GM20431 (cell line): Measurements from ENCODE around the gene KCND1.
"Not testable (repeated sequence)": the region's sequence is repeated elsewhere in the genome, so short reads cannot be mapped to it uniquely, and the experiment has no call there.

Experiments used
- in situ Hi-C: fragments of 300-500 bp; cut with MseI, MboI; formaldehyde crosslinking; loops from one replicate; pipeline ENCODE4 v1.15.0; 2020; ENCODE audit warnings: low sequenced_read_pairs; ENCODE audit not compliant: unreplicated experiment

The KCND1 gene

GRCh38 chrX:48971249-48972219 lies at the start of gene KCND1:
TSS of gene KCND1 (minus strand) at chrX:48971844. CDS start at chrX:48970271, 1,573 bp downstream.
- in situ Hi-C loops = no loop called here

- in situ Hi-C loops = no loop called here
Measured at GRCh38 chrX:49019599-49020249, 48.1 kb upstream of the KCND1 start.

GRCh38 chrX:49019050-49019449 lies 47.4 kb upstream of the KCND1 start:
- in situ Hi-C loops = no loop called here

DNA sequence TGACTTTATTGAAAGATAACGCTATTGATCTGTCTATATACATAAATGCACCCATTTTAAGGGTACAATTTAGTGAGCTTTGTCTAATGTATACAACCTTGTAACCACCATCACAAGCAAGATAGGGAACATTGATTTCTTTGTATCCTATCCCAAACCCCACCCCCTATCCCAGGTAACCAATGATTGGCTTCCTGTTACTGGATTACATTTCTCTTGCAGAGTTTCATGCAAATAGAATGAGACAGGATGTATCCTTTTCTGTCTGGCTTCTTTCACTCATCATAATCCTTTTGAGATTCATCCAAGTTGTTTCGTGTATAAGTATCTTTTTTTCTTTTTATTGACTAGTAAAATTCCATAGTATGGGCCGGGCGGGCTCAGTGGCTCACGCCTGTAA lies 32.1 kb upstream of the KCND1 start:
- in situ Hi-C loops = no loop called here

GRCh38 chrX:49002091-49002935 lies 30.7 kb upstream of the KCND1 start, which contains the start of gene GRIPAP1:
TSS of gene GRIPAP1 (minus strand) at chrX:49002264. CDS start at chrX:49002229, 35 bp downstream.
- in situ Hi-C loops = no loop called here

GRCh38 chrX:49001521-49002090 lies 30.0 kb upstream of the KCND1 start:
- in situ Hi-C loops = no loop called here

DNA sequence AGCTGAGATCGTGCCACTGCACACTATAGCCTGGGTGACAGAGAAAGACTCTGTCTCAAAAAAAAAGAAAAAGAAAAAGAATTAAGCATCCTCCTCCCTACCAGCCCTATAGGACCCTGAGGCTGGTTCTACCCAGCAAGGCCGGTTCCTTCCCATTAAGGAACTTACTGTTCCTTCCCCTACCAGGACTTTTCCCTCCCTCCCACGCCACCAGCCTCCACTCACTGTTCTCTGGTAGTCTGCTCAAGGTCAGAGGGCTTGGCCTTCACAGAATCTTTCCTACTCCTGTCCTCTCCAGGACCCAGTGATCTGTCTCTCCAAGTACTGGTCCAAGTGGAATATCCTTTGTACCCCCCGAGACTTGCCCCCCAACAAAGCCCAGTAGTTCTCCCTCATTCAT lies 29.0 kb upstream of the KCND1 start:
- in situ Hi-C loops = no loop called here

DNA sequence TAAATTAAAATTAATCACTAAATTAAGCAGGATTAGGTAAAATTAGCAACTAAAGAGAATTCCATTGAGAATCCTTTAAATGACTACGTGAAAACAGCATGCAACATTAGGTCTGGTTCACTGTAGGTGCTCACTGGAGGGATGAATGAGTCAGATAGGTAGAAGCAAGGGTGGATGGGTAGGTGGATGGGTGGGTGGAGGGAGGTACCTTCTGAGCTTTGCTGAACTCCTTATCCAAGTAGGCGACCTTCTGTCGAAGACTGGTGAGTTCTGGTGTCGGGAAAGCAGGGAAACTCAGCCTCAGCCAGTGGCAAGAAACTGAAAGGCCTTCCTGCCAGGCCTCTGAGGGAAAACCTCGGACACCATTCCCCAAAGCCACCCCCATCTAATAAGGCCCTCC lies 27.4 kb upstream of the KCND1 start:
- in situ Hi-C loops = no loop called here

GRCh38 chrX:48998391-48998790 lies 26.7 kb upstream of the KCND1 start:
- in situ Hi-C loops = no loop called here

- in situ Hi-C loops = no loop called here
Measured at GRCh38 chrX:48997865-48998264, 26.2 kb upstream of the KCND1 start.

- in situ Hi-C loops = no loop called here
Measured at GRCh38 chrX:48997455-48997854, 25.8 kb upstream of the KCND1 start.

- in situ Hi-C loops = no loop called here
Measured at GRCh38 chrX:48996969-48997368, 25.3 kb upstream of the KCND1 start.

GRCh38 chrX:48992341-48992740 lies 20.7 kb upstream of the KCND1 start:
- in situ Hi-C loops = no loop called here

DNA sequence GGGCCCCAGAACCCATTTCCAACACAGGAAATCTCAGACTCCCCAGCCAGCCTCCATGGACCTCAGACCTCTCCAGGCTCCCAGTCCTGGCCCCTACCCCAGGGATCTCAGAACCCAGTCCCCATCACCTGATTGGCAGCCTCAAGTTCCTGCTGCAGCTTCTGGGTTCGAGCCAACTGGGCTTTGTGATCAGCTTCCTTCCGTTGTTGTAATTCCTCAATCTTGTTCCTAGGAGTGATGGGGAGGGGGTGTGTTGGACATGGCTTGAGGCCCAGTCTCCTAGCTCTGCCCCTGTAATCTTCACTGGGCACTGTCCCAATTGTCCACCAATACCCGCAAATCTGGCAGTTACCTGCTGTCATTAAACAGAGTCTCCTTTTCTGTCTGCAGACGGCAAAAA lies 17.8 kb upstream of the KCND1 start:
- in situ Hi-C loops = no loop called here

DNA sequence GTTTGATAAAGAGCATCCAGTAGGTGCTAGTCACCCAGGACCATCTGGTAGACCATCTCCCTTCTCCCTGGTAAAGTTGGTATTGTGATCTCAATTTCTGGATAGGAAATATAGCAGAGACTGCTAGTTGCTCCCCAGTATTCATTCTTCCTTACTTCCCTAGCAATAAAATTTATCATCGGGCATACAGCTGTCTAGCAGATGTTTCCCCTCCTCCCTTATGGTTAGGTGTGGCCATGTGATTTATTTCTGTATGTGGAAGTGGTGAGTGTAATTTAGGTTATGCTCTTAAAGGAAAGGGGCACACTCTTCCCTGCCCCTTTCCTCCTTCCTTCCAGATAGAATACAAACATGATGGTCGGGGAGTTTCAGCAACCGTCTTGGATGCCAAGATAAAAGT lies 12.3 kb upstream of the KCND1 start:
- in situ Hi-C loops = no loop called here

DNA sequence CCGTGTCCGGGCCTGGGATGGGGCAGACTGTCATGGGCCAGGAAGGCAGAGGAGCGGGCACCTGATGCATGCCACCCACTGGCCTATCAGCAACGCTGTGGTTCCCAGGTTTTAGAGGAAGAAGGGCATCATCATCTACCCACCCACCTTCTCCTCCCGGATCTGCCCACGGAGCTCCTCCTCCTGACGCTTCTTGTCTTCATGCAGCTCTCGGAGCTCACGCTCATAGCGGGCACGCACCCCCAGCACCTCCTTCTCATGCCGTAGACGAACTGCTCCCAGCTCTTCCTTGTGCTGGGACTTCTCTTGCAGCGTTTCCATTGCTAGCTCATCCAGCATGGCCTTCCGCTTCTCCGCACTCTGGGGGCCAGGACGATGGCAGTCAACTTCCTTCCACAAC lies 11.4 kb upstream of the KCND1 start:
- in situ Hi-C loops = no loop called here

- in situ Hi-C loops = no loop called here
Measured at GRCh38 chrX:48981178-48981577, 9.5 kb upstream of the KCND1 start.

DNA sequence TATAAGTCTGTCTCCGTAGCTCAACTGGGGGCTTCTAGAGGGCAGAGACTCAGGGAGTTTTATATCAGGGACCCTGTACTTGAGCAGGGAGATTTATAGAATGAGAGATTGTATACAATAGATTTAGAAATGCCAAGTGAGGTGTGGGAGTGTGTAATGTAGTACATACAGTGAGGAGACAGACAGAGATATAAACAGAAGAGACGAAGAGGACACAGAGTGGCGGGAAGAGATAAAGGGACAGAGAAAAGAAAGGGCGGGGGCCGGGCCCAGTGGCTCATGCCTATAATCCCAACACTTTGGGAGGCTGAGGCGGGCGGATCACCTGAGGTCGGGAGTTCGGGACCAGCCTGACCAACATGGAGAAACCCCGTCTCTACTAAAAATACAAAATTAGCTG lies 8.7 kb upstream of the KCND1 start:
- in situ Hi-C loops = not testable (repeated sequence)

DNA sequence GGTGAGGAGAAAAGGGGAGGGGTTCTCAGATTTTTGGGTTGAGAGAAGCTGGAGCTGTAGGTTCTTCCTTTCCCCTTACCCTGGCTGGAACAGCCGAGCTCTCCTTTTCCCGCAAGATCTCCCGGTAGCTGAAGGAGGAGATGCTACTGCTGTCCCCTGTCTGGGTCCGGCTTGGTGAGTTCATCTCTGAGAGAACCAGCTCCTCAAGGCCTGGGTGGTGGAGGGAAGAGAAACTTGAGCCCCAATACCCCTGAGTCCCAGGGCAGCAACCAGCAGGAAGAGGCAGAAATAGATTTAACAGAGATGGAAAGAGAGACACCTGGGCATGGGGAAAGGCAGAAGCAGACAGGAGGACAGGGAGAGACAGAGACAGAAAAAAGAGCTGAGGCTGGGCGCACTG lies 6.6 kb upstream of the KCND1 start:
- in situ Hi-C loops = no loop called here

DNA sequence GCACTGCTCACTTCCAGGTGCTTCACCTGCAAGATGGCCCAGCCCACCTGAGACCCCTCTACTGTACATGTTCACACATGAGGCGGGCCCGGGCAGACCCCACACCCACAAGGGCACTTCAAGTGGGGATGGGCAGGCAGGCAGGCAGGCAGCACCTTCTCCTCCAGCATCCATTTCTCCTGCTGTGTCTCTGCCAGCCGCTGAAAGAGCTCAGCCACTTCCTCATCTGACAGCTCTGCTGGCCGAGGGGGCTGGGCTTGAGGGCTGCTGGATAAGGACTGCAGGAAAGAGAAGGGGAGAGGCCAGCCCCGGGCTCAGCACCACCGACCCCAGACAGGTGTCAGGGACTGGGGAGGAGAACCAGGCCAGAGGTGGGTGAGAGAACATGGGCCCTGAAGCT lies 4.4 kb upstream of the KCND1 start:
- in situ Hi-C loops = no loop called here
